NB4 (cell line): ENCODE results near the gene SGPL1.
"Not testable (repeated sequence)": the region's sequence is repeated elsewhere in the genome, so short reads cannot be mapped to it uniquely, and the experiment has no call there.

Experiments
- DNase-seq: peaks from one replicate; pipeline ENCODE4 v3.0.0; 2010; ENCODE audit warnings: low read depth
- H3K4me3 ChIP-seq: one replicate; pipeline ENCODE4 v1.5.1; 2011; ENCODE audit warnings: mild to moderate bottlenecking, low read depth, low read length, moderate library complexity
- MYC ChIP-seq: IDR thresholded peaks from 2 replicates; pipeline ENCODE4 v1.6.1; 2011; ENCODE audit warnings: low read depth, low read length
- POLR2A ChIP-seq: IDR thresholded peaks from 2 replicates; pipeline ENCODE4 v1.6.1; 2011; ENCODE audit warnings: mild to moderate bottlenecking; ENCODE audit not compliant: insufficient read length; ENCODE audit errors: extremely low read depth
- TF ChIP-seq, protein P1 (sequence below): IDR thresholded peaks from one replicate; pipeline ENCODE4 v1.5.1; 2012; ENCODE audit warnings: low read depth, low read length
- TF ChIP-seq, protein P2 (sequence below): IDR thresholded peaks from 2 replicates; pipeline ENCODE4 v1.6.1; 2011; ENCODE audit warnings: low read depth, low read length

The SGPL1 gene

DNA sequence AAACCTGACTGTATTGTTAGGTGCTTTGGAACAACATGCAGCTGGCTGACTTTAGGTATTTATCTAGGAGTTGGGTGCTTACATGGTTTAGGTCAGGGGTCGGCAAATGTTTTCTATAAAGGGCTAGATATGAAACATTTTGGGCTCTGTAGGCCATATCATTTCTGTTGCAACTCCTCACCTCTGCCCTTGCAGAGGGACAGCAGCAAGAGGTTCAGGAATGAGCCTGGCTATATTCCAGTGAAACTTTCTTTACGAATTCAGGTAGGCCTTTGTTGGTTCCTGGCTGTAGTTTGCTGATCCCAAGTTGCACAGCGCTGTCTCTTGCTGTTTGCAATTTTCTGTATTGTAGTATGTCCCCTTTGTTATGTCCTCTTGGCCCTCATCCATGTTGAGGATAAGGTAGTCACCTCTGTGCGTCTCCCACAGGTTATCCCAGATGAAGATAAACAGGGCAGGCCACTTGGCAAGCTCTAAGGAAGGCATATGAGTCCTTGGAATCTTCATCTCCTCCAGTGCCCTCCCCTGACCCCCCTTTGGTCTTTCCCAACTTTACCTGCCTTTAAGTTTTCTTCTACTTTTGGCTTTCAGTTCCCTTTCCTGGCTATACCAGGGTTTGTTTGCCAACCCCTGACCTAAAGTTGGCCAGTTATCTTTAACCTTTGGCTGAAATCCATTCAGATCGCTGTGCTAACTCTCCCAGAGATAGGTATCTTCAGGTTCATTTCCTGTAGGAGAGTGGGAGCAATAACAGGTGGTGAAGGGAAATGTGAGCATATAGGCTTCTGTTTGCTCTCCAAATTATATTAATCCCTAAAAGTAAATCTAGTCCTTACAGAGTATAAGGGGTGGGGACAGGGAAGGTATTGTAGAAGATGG lies 36.1 kb downstream of the SGPL1 start:
- no peak for DNase-seq
- H3K4me3 ChIP-seq, result no peak overlapping the region
- no peak for TF ChIP-seq POLR2A
- TF ChIP-seq, protein P1, sequence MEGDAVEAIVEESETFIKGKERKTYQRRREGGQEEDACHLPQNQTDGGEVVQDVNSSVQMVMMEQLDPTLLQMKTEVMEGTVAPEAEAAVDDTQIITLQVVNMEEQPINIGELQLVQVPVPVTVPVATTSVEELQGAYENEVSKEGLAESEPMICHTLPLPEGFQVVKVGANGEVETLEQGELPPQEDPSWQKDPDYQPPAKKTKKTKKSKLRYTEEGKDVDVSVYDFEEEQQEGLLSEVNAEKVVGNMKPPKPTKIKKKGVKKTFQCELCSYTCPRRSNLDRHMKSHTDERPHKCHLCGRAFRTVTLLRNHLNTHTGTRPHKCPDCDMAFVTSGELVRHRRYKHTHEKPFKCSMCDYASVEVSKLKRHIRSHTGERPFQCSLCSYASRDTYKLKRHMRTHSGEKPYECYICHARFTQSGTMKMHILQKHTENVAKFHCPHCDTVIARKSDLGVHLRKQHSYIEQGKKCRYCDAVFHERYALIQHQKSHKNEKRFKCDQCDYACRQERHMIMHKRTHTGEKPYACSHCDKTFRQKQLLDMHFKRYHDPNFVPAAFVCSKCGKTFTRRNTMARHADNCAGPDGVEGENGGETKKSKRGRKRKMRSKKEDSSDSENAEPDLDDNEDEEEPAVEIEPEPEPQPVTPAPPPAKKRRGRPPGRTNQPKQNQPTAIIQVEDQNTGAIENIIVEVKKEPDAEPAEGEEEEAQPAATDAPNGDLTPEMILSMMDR, result no peak
- no peak for TF ChIP-seq MYC
- TF ChIP-seq, protein P2, sequence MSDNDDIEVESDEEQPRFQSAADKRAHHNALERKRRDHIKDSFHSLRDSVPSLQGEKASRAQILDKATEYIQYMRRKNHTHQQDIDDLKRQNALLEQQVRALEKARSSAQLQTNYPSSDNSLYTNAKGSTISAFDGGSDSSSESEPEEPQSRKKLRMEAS, result no peak

DNA sequence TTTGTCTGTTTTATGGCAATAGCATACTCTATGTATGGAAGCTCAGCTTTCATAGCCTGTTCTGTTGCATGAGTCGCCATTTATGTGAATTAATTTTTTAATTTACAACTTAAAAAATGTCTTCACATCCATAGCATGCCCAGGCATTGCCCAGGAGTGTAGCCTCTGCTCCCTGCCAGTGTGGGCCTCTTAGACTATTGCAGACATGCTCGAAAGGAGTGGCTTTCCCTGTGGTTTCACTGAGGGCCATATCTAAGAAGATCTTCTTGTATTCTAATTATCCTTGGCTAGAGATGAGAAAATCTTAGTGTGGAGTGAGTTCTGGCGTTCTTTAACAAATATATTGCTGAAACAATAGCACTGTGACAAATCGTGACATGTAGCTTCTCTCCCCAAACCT lies 37.3 kb downstream of the SGPL1 start:
- no peak for TF ChIP-seq MYC
- TF ChIP-seq POLR2A, result no peak
- TF ChIP-seq, protein P2, result no peak
- TF ChIP-seq, protein P1, result no peak
- DNase-seq, result no peak
- H3K4me3 ChIP-seq, result no peak overlapping the region

DNA sequence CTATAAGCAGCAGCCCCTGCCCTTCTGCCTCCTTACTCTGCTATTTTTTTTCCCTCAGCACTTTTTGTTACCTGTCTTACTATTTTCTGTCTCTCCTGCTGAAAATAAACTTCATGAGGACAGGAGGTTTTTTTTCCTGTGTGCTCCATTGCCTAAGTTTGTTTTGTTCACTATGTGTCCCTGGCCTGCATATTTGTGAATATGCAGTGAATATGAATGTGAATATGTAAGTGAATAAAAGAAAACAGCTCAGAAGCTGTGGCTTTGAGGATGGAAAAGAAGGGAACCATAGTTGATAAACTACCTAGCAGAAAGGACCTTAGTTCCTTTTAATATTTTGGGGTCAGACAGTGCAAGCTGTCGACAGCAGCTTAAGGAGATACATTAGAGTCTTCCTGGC lies 37.7 kb downstream of the SGPL1 start:
- no peak for TF ChIP-seq MYC
- TF ChIP-seq, protein P1, result no peak
- no peak for TF ChIP-seq POLR2A
- TF ChIP-seq, protein P2, result no peak
- DNase-seq, result no peak
- H3K4me3 ChIP-seq, result no peak overlapping the region

DNA sequence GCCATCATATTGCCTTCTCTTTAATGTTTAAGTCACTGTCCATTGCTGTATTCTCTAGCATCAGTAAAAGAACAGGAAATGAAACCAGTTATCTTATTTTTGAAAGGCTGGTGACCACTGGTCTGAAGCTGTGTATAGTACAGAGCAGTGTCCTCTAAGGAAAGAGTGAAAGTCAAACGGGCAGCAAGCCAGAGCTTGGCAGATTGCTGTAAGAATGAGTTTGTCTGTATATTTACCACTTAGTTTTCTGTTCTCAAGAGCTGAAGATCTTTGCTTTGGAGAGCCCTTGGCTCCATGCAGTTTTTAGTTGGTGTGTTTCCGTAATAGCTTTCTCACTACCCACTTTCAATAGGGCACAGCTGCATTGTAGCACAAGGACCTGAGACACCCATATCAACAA lies 40.7 kb downstream of the SGPL1 start:
- no peak for DNase-seq
- TF ChIP-seq, protein P1, result no peak
- TF ChIP-seq, protein P2, result no peak
- TF ChIP-seq POLR2A (no peak), MYC (no peak)
- no peak overlapping the region for H3K4me3 ChIP-seq

DNA sequence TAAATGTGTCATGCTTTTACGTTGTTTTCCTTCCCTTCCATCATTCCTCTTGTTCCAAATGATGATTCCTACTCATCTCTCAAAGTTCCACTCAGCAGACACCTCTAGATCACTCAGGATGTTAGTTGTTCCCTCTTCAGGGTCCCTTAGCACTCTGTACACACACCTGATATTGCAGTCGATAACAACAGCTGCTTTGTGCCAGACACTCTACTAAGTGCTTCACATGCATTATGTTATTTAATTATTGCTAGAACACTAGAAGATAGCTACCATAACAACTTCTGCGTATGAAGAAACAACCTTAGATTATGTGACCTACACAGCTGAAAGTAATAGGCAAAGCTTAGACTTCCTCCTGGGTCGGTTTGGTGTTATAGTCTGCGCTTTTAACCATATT lies 43.0 kb downstream of the SGPL1 start:
- H3K4me3 ChIP-seq, result no peak overlapping the region
- TF ChIP-seq, protein P2, result no peak
- TF ChIP-seq, protein P1, result no peak
- TF ChIP-seq MYC, result no peak
- no peak for TF ChIP-seq POLR2A
- no peak for DNase-seq

DNA sequence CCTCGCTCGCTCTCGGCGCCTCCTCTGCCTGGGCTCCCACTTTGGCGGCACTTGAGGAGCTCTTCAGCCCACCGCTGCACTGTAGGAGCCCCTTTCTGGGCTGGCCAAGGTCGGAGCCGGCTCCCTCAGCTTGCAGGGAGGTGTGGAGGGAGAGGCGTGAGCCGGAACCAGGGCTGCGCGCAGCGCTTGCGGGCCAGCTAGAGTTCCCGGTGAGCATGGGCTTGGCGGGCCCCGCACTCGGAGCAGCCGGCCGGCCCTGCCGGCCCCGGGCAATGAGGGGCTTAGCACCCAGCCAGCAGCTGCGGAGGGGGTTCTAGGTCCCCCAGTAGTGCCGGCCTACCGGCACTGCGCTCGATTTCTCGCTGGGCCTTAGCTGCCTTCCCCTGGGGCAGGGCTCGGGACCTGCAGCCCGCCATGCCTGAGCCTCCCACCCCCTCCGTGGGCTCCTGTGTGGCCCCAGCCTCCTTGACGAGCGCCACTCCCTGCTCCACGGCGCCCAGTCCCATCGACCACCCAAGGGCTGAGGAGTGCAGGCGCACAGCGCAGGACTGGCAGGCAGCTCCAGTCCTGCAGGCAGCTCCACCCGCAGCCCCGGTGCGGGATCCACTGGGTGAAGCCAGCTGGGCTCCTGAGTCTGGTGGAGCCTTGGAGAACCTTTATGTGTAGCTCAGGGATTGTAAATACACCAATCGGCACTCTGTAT lies 45.9 kb downstream of the SGPL1 start:
- not testable (repeated sequence) for H3K4me3 ChIP-seq, DNase-seq
